NCI-H446 (cell line): ENCODE data around the gene ADGRL3.
"Not testable (repeated sequence)": the region's sequence is repeated elsewhere in the genome, so short reads cannot be mapped to it uniquely, and the experiment has no call there.

Experiments used
- DNase-seq, 2 experiments: peaks; one replicate each; lab custom pipeline; 2025; lab: John Stamatoyannopoulos, UW

ADGRL3 gene

GRCh38 chr4:61350932-61351331, 150.8 kb downstream of the ADGRL3 start:
- DNase-seq: no peak

DNA sequence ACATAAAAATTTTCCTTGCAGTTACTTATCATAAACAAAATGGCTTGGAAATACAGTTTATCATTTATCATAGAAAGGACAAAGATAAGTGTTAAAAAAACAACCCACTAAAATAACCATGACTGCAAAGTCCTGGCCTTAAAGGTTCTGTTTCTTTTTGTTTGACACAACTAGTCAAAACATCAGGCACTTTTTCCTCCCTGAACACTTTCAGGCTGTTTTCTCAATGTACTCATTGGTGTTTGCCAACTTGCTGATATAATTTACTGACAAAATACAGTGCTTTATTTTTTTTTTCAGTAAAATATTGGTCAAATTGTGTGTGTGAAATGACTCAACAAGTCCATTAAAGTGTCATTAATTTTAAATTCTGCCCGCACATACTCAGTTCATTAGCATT, 156.6 kb downstream of the ADGRL3 start:
- DNase-seq: no peak

- no peak for DNase-seq
Observed at GRCh38 chr4:61359301-61359700, 159.2 kb downstream of the ADGRL3 start.

DNA sequence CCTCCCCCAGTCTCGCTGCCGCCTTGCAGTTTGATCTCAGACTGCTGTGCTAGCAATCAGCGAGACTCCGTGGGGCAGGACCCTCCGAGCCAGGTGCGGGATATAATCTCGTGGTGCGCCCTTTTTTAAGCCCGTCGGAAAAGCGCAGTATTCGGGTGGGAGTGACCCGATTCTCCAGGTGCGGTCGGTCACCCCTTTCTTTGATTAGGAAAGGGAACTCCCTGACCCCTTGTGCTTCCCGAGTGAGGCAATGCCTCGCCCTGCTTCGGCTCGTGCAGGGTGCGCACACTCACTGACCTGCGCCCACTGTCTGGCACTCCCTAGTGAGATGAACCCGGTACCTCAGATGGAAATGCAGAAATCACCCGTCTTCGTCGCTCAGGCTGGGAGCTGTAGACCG, 172.7 kb downstream of the ADGRL3 start:
- not testable (repeated sequence) for DNase-seq

DNA sequence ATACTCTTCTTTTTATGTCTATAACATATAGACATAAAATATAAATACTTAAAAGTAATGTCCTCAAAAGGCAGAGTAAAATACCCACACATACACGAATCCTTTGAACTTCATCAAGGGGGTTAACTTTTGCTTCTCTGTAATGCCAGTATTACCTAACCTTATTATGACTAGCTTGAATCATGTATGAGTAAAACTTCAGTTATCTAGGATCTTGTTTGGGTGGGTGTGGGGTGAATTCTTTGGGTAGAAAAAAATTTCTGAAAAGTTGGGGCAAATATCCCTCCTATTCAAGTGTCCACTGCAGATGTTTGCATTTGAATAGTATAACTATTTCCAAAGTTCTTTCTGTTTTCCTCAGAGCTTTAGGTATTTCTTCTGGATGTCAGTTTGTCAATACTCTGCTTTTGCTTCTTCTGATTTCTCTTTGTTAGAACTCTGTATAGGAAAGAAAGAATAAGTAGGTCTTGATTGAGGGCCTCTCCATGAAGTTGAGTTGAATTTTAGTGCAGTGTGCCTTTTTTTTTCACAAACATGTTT, 173.8 kb downstream of the ADGRL3 start:
- no peak for DNase-seq

- DNase-seq: peak in 1 of 2 experiments; percentile 15
Observed at GRCh38 chr4:61374447-61374891, 174.3 kb downstream of the ADGRL3 start.

DNA sequence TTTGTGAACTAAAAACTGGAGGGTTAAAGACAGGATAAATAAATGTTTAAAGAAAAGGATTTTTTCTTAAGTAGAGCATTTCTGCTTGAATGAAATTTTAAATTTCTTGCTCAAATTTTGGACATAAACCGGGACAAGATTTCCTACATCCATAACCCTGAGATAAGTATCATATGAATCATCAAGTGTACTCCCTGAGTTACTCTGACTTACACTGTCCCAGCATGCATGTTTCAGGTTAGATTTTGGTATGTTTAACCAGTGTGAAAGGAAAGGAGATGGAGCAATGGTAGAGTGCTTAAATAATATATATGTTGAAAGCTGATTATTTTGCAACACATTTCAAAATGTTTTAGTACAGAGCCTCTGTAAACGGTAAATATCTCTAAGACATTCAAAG, 175.2 kb downstream of the ADGRL3 start:
- DNase-seq: no peak

DNA sequence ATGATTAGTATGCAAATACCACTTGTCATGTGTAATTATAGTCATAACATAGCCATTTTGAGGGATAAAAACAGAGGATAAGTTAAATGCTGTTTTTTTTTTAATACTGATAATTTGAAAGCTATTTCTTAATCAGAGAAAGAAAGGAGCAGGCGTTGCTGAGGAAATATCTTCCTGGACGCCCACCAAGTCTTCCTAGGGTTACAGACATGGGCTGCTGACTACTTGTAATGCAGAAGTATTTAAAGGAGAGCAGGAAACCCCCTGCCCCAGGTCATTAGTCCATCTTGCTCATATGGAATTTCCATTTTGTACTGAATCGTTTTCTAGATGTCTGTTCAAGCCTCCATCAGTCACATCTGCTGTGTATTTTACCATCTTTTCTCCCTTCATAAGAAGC, 176.2 kb downstream of the ADGRL3 start:
- DNase-seq: no peak

GRCh38 chr4:61379406-61379805, 179.3 kb downstream of the ADGRL3 start:
- DNase-seq: no peak

GRCh38 chr4:61380865-61381264, 180.7 kb downstream of the ADGRL3 start:
- no peak for DNase-seq

DNA sequence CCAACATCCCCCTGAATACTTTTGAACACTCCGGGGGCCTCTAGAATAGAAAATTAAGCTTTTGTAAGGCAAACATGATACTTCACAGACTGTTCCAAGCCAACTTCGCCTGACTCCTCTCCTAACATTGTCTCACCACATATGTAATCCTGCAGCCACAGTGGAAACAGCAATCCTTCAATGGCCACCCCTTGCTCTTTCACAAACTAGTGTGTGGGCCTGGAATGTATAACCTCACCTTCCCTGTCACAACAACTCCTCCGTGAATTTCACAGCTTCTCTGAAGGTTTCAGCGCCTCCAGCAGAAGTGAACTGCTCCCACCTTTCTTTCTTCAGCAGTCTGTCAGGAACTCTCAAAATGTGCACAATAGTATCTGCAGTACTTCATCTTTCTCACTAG, 185.1 kb downstream of the ADGRL3 start:
- no peak for DNase-seq

- DNase-seq: not testable (repeated sequence)
Observed at GRCh38 chr4:61387372-61387771, 187.2 kb downstream of the ADGRL3 start.

DNA sequence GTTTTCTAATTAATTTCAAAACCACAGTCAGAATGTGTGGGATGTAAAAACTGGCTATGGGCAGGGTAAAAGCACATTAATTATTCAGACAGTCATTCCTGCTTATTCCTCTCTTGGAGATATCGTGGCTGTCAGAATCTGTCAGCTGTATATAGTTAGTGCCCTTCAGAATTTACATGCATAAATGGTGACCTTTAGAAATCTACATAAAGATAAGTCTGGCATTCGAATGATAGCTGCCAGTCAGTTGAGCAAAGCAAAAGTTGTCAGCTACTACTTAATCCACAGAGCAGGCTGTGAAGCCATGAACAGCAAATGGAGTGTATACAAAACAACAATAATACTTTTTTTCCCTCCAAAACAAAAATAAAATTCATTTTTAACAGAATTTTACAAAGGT, 189.5 kb downstream of the ADGRL3 start:
- DNase-seq: no peak

GRCh38 chr4:61395754-61396153, 195.6 kb downstream of the ADGRL3 start:
- DNase-seq: no peak

DNA sequence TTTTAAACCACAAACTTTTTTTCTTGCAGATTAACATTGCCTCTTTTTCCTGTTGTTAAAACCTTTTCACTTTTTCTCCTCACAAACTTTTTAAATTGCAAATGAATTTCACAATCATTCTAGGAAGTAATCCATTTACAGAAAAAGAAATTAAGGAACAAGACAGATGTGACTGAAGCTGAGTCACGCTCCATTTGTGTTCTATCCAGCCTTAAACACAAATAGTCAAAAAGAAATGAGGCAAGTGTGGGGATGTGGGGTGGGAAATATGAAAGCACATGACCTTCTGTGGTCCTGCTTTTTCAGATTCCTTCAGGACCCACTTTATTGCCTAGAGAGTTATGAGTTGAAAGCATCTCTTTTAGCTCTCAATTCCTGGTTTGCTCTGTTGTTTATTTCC, 197.0 kb downstream of the ADGRL3 start:
- DNase-seq: no peak

- DNase-seq: no peak
Observed at GRCh38 chr4:61400439-61401038, 200.4 kb downstream of the ADGRL3 start.

DNA sequence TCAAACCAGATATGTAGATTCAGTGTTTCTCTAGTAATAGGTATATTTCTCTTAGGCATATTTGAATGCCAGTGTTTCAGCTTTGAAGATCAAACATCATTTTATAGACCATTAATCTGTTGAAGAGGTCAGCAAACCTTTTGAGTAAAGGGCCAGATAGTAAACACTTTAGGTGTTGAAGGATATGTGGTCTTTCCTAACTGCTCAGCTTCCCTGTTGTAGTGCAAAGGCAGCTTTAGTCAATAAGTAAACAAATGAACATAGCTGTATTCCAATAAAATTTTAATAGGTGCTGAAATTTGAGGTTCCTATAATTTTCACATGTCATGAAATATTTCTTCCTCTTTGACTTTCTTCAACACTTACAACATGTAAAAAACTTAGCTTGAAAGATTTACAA, 201.6 kb downstream of the ADGRL3 start:
- DNase-seq: no peak

- no peak for DNase-seq
Observed at GRCh38 chr4:61405307-61405706, 205.2 kb downstream of the ADGRL3 start.

DNA sequence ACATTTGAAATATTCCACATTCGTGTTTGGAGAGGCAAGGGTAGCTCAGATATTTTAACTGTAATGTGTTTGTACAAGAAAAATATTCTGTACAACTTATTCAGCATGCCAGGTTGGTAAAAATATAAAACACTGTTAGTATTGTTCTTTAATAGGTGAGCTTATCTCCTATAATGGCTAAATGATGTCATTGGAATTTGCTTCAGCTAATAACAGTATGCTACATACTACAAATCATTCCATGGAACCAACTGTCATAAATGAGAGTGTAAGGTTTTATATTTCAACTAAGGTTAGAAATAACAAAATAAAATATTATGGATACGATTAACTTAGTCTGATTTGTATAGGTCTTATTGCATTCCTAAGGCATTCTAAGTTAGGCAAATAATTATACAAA, 206.6 kb downstream of the ADGRL3 start:
- DNase-seq: no peak

DNA sequence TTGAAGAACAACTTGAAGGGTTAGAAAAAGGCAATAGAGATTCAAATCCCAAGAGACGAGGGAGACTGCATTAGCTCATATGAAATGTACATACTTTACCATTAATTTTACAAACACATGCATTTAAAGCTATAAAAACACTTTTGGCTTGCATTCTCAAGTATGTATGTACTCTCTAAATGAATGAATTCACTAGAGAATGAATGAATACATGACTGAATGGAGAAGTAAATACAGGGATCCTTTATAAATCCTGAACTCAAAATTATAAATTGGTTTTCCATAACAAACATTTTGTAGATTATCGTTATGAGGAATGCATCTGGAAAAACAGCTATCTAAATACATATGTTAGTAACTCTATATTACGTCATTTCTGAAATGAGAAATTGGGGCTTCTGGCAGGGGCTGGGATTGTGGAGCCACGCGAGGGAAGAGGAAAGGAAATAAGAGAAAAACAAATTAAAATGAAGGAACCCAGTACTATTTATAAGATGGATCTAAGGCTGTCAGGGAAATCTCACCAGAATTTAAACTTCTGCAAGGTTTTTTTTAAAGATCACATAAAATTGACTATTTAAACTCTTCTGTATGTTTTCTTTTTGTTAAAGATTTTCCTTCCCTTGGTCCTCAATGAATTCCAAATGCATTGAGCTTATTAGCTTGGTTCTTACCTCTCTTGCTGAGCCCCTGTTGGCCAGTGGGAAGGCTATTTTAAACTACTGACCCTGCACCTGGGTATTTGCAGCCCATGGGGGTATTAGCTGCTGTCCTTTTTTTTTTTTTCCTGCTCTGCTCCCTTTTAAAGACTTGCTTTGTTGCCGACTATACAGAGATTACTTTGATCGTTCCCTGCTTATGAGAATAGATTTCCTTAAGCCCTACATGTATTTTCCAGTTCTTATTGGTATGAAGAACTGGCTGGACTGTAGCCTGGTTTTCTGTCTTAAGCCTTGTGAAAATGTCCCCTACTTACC, 207.8 kb downstream of the ADGRL3 start:
- no peak for DNase-seq

DNA sequence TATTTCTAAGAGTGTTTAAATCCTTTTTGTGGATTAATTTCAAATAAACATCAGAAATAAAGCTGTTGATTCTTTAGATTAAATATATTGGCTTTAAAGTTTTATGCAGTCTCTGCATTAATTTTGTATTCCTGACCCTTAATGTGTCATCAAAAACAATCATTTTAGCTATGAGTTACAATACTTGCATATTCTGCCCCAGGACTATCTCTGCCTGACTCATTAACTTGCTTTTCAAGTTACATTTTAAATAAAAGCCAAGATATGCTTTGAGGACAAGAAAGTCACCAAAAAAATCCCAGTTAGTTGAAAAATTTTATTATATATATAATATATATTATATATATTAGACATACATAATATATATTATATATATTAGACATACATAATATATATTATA, 208.7 kb downstream of the ADGRL3 start:
- DNase-seq: no peak

DNA sequence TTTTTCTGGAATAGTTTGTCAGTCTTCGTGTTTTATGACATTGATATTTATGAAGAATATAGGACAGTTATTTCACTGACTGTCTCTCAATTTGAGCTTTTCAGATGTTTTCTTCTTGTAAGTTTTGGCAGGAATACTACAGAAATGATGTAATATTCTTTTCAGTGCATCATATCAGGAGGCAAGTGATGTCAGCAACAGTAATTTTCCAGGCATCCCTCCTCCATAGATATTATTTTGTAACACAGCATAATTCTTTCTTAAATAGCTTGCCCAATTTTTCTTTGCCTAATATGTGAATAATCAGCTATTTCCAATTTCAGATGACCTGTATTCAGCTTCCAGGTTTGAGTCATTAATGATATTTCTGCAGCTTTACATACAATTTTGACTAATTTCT, 211.1 kb downstream of the ADGRL3 start:
- no peak for DNase-seq

DNA sequence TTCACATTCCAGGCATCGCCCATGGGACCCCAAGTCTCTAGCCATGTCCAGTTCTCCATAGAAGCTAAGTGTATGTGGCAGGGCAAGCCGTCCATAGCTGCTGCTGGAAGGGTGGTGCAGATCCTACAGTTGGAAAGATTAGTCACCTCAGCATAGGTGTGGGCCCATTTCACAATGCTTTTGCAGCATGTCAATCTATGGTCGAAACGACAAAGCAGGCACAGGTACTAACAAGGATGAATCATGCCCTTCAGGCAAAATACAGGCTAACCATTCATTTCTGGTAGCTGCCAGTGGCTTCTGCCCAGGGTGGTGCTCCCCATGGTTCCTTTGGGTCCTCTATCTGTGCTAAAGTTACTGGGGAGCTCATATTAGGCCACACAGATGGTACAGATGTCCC, 225.2 kb downstream of the ADGRL3 start:
- DNase-seq: no peak
